HepG2 (cell line): ENCODE results near the gene QRFP.

Experiments
- ARNT ChIP-seq: fragments of 450-650 bp; IDR thresholded peaks from 2 replicates; pipeline ENCODE4 v1.6.1; 2017
- CHCHD3 ChIP-seq: sonication (generic); formaldehyde crosslinking; IDR thresholded peaks from 2 replicates; pipeline ENCODE4 v1.8.0; 2022; ENCODE audit warnings: mild to moderate bottlenecking, missing genetic modification reagents, moderate library complexity
- CTCF ChIP-seq: sonication (generic); formaldehyde crosslinking; IDR thresholded peaks from 2 replicates; pipeline ENCODE4 v1.5.0; 2020; ENCODE audit warnings: mild to moderate bottlenecking, missing genetic modification reagents, moderate library complexity
- HOXA9 ChIP-seq: sonication (generic); formaldehyde crosslinking; IDR thresholded peaks from 2 replicates; pipeline ENCODE4 v1.8.1; 2022; ENCODE audit warnings: missing genetic modification reagents, mild to moderate bottlenecking, moderate library complexity, borderline replicate concordance
- PCBP1 ChIP-seq: fragments of 200-400 bp; formaldehyde crosslinking; IDR thresholded peaks from 2 replicates; pipeline ENCODE4 v1.6.1; 2017; ENCODE audit warnings: mild to moderate bottlenecking, low read depth, low read length, borderline replicate concordance
- POLR2AphosphoS2 ChIP-seq: IDR thresholded peaks from 2 replicates; pipeline ENCODE4 v1.6.1; 2011; ENCODE audit warnings: low read depth, low read length, improper control_type of control experiment
- TBL1XR1 ChIP-seq: fragments of 150-350 bp; IDR thresholded peaks from 2 replicates; pipeline ENCODE4 v1.6.1; 2014; ENCODE audit warnings: borderline replicate concordance, low read length; ENCODE audit not compliant: partially characterized antibody
- TP53 ChIP-seq: sonication (generic); formaldehyde crosslinking; conservative IDR thresholded peaks from 2 replicates; pipeline ENCODE4 v1.4.0; 2020; ENCODE audit warnings: missing genetic modification reagents
- ZSCAN12 ChIP-seq: sonication (generic); formaldehyde crosslinking; IDR thresholded peaks from 2 replicates; pipeline ENCODE4 v1.9.0; 2021; ENCODE audit warnings: mild to moderate bottlenecking, missing genetic modification reagents
- TF ChIP-seq, protein P1 (sequence below): sonication (generic); formaldehyde crosslinking; IDR thresholded peaks from 2 replicates; pipeline ENCODE4 v1.4.0; 2020; ENCODE audit warnings: missing genetic modification reagents

DNA sequence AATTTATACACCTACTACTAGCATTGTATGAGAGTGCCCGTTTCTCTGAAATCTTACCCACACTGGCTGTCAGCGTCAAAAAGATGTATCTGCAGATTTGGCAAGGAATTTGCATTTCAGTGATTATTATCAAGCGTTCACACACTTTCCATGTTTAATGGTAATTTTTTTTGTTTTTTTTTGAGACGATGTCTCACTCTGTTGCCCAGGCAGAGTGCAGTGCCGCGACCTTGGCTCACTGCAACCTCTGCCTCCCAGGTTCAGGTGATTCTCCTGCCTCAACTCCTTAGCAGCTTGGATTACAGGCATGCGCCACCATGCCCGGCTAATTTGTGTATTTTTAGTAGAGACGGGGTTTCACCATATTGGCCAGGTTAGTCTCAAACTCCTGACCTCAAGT, 47.3 kb downstream of the QRFP start:
- TF ChIP-seq PCBP1 (no peak), POLR2AphosphoS2 (no peak), CTCF (no peak), CHCHD3 (no peak), TBL1XR1 (no peak), TP53 (CRISPR knock-in tag) (no peak), ARNT (no peak), HOXA9 (no peak), ZSCAN12 (CRISPR knock-in tag) (no peak)
- TF ChIP-seq, protein P1, sequence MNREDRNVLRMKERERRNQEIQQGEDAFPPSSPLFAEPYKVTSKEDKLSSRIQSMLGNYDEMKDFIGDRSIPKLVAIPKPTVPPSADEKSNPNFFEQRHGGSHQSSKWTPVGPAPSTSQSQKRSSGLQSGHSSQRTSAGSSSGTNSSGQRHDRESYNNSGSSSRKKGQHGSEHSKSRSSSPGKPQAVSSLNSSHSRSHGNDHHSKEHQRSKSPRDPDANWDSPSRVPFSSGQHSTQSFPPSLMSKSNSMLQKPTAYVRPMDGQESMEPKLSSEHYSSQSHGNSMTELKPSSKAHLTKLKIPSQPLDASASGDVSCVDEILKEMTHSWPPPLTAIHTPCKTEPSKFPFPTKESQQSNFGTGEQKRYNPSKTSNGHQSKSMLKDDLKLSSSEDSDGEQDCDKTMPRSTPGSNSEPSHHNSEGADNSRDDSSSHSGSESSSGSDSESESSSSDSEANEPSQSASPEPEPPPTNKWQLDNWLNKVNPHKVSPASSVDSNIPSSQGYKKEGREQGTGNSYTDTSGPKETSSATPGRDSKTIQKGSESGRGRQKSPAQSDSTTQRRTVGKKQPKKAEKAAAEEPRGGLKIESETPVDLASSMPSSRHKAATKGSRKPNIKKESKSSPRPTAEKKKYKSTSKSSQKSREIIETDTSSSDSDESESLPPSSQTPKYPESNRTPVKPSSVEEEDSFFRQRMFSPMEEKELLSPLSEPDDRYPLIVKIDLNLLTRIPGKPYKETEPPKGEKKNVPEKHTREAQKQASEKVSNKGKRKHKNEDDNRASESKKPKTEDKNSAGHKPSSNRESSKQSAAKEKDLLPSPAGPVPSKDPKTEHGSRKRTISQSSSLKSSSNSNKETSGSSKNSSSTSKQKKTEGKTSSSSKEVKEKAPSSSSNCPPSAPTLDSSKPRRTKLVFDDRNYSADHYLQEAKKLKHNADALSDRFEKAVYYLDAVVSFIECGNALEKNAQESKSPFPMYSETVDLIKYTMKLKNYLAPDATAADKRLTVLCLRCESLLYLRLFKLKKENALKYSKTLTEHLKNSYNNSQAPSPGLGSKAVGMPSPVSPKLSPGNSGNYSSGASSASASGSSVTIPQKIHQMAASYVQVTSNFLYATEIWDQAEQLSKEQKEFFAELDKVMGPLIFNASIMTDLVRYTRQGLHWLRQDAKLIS (CRISPR knock-in tag), result no peak
